Mesendoderm (in vitro differentiated cells): ENCODE data around the gene EFCAB13.
A peak's percentile ranks its signal among the peaks of the same experiment; 100 is the strongest.

Experiments used
- DNase-seq: peaks from one replicate; pipeline ENCODE4 v3.0.0; 2013
- H2AK5ac ChIP-seq: 2 replicates; pipeline ENCODE4 v1.6.1; 2013; ENCODE audit warnings: low read length, inconsistent platforms
- H2BK120ac ChIP-seq: 2 replicates; pipeline ENCODE4 v1.6.1; 2013; ENCODE audit warnings: low read depth, mild to moderate bottlenecking, low read length, moderate library complexity, mixed read lengths
- H2BK15ac ChIP-seq: replicated peaks from 2 replicates; pipeline ENCODE4 v1.6.1; 2013; ENCODE audit warnings: low read depth, mild to moderate bottlenecking, moderate library complexity
- H2BK5ac ChIP-seq: 2 replicates; pipeline ENCODE4 v1.6.1; 2013; ENCODE audit warnings: low read length, inconsistent platforms
- H3K18ac ChIP-seq: 2 replicates; pipeline ENCODE4 v1.6.1; 2013; ENCODE audit warnings: mild to moderate bottlenecking, low read length, mixed read lengths
- H3K23ac ChIP-seq: one replicate; pipeline ENCODE4 v1.6.1; 2013; ENCODE audit warnings: low read length
- H3K27ac ChIP-seq: 2 replicates; pipeline ENCODE4 v1.5.1; 2013; ENCODE audit warnings: low read depth, mild to moderate bottlenecking, inconsistent platforms, low read length, moderate library complexity
- H3K27me3 ChIP-seq: 2 replicates; pipeline ENCODE4 v1.6.1; 2013; ENCODE audit warnings: low read length, control low read depth, mild to moderate bottlenecking, inconsistent platforms; ENCODE audit not compliant: insufficient read depth, poor library complexity
- H3K36me3 ChIP-seq: 2 replicates; pipeline ENCODE4 v1.6.1; 2013; ENCODE audit warnings: low read length, inconsistent platforms; ENCODE audit not compliant: control insufficient read depth, insufficient read depth
- H3K4ac ChIP-seq: one replicate; pipeline ENCODE4 v1.6.1; 2013; ENCODE audit warnings: low read depth, mild to moderate bottlenecking, low read length, moderate library complexity
- H3K4me1 ChIP-seq: 2 replicates; pipeline ENCODE4 v1.6.1; 2013; ENCODE audit warnings: low read depth, low read length, inconsistent platforms; ENCODE audit not compliant: control insufficient read depth
- H3K4me2 ChIP-seq: 2 replicates; pipeline ENCODE4 v1.6.1; 2013; ENCODE audit warnings: low read length
- H3K4me3 ChIP-seq: 2 replicates; pipeline ENCODE4 v1.5.1; 2013; ENCODE audit warnings: mild to moderate bottlenecking, low read length
- H3K56ac ChIP-seq: one replicate; pipeline ENCODE4 v1.6.1; 2013; ENCODE audit warnings: low read length
- H3K79me1 ChIP-seq: 2 replicates; pipeline ENCODE4 v1.6.1; 2013; ENCODE audit warnings: low read length, inconsistent platforms
- H3K79me2 ChIP-seq: 2 replicates; pipeline ENCODE4 v1.6.1; 2013; ENCODE audit warnings: mild to moderate bottlenecking, low read length; ENCODE audit not compliant: control insufficient read depth, insufficient read depth
- H3K9ac ChIP-seq: 2 replicates; pipeline ENCODE4 v1.6.1; 2013; ENCODE audit warnings: low read length, inconsistent platforms
- H4K5ac ChIP-seq: one replicate; pipeline ENCODE4 v1.6.1; 2013; ENCODE audit warnings: low read length
- H4K8ac ChIP-seq: one replicate; pipeline ENCODE4 v1.6.1; 2013; ENCODE audit warnings: low read depth, mild to moderate bottlenecking, control low read depth, low read length, moderate library complexity
- whole genome bisulfite sequencing: extraction: QIAGEN DNeasy Blood & Tissue Kit; methylation state at CpG from one replicate; pipeline ENCODE4 v1.1.7; 2013; ENCODE audit warnings: low lambda C conversion rate, missing lambda C conversion rate; ENCODE audit not compliant: insufficient coverage; ENCODE audit errors: extremely low coverage; 5-methylcytosine and 5-hydroxymethylcytosine counted together

EFCAB13 gene

GRCh38 chr17:47289302-47289701 is 34.5 kb upstream of the EFCAB13 start:
- H3K27ac ChIP-seq = no peak overlapping the region
- no peaks in the 10 kb centered on the region for H3K79me2 ChIP-seq
- DNase-seq = no peak
- no peak overlapping the region for H2BK120ac ChIP-seq
- no peak overlapping the region for H2BK15ac ChIP-seq
- H3K4me1 ChIP-seq = no peaks in the 10 kb centered on the region
- H4K8ac ChIP-seq = no peak overlapping the region
- H3K23ac ChIP-seq = no peak overlapping the region
- H3K4me2 ChIP-seq = no peak overlapping the region
- no peak overlapping the region for H3K4ac ChIP-seq
- H3K56ac ChIP-seq = no peak overlapping the region
- H3K79me1 ChIP-seq = no peaks in the 10 kb centered on the region
- no peak overlapping the region for H4K5ac ChIP-seq
- no peak overlapping the region for H3K4me3 ChIP-seq
- no peak overlapping the region for H2AK5ac ChIP-seq
- no peaks in the 10 kb centered on the region for H3K27me3 ChIP-seq
- no peak overlapping the region for H3K9ac ChIP-seq
- H3K36me3 ChIP-seq = no peaks in the 10 kb centered on the region
- WGBS = no CpG with 5 or more reads among the region's 1 CpG
- no peak overlapping the region for H3K18ac ChIP-seq
- no peak overlapping the region for H2BK5ac ChIP-seq

- no peak overlapping the region for H2BK15ac ChIP-seq
- peak; percentile 22 for DNase-seq
- no peak overlapping the region for H3K27ac ChIP-seq
- no peak overlapping the region for H3K56ac ChIP-seq
- whole genome bisulfite sequencing = no CpG with 5 or more reads among the region's 5 CpGs
- no peaks in the 10 kb centered on the region for H3K36me3 ChIP-seq
- H3K4me3 ChIP-seq = no peak overlapping the region
- no peaks in the 10 kb centered on the region for H3K79me2 ChIP-seq
- H3K23ac ChIP-seq = no peak overlapping the region
- H3K4ac ChIP-seq = no peak overlapping the region
- H3K27me3 ChIP-seq = no peaks in the 10 kb centered on the region
- no peak overlapping the region for H2BK120ac ChIP-seq
- H3K79me1 ChIP-seq = no peaks in the 10 kb centered on the region
- no peaks in the 10 kb centered on the region for H3K4me1 ChIP-seq
- no peak overlapping the region for H4K5ac ChIP-seq
- no peak overlapping the region for H2BK5ac ChIP-seq
- no peak overlapping the region for H3K4me2 ChIP-seq
- no peak overlapping the region for H3K9ac ChIP-seq
- no peak overlapping the region for H3K18ac ChIP-seq
- no peak overlapping the region for H2AK5ac ChIP-seq
- H4K8ac ChIP-seq = no peak overlapping the region
These were observed 32.9 kb upstream of the EFCAB13 start for GRCh38 chr17:47290870-47291241.

DNA sequence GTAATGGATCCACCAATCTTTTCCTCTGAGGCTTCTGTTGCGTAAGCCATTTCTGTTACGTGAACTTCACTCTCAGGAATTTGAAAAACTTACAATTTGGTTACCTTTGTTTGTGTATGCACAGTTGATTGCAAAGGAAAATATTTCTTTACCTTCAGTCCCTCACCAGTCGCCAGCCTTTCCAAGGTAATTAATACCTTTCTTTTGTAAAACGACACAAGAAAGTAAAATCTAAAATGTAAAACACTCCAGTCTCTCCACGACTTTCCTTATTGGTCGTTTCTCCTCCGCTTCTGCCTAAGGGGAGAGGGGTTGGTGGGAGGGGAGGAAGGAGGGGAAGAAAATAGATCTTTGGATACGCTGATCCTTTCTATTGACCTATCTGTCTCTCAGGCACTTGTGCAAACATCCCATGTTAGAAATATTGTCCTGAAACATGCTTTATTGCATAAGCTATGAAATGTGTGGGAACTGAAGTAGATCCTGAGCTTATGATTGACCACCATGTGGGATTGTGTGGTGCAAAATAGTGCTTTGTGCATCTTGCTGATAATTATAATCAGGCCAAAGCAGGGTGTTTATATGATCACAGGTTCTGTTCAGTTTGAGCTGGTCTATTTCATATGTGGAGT is 32.4 kb upstream of the EFCAB13 start:
- no peak overlapping the region for H2BK15ac ChIP-seq
- no peaks in the 10 kb centered on the region for H3K79me1 ChIP-seq
- H3K56ac ChIP-seq = no peak overlapping the region
- no peak overlapping the region for H3K27ac ChIP-seq
- no peak overlapping the region for H4K8ac ChIP-seq
- H3K4me3 ChIP-seq = no peak overlapping the region
- no peak overlapping the region for H2AK5ac ChIP-seq
- H3K18ac ChIP-seq = no peak overlapping the region
- H2BK120ac ChIP-seq = no peak overlapping the region
- H3K36me3 ChIP-seq = no peaks in the 10 kb centered on the region
- no peaks in the 10 kb centered on the region for H3K27me3 ChIP-seq
- H3K4ac ChIP-seq = no peak overlapping the region
- H3K9ac ChIP-seq = no peak overlapping the region
- DNase-seq = no peak
- no peak overlapping the region for H3K23ac ChIP-seq
- no peak overlapping the region for H3K4me2 ChIP-seq
- H4K5ac ChIP-seq = no peak overlapping the region
- no peaks in the 10 kb centered on the region for H3K4me1 ChIP-seq
- no peak overlapping the region for H2BK5ac ChIP-seq
- no CpG with 5 or more reads among the region's 8 CpGs for WGBS
- no peaks in the 10 kb centered on the region for H3K79me2 ChIP-seq

DNA sequence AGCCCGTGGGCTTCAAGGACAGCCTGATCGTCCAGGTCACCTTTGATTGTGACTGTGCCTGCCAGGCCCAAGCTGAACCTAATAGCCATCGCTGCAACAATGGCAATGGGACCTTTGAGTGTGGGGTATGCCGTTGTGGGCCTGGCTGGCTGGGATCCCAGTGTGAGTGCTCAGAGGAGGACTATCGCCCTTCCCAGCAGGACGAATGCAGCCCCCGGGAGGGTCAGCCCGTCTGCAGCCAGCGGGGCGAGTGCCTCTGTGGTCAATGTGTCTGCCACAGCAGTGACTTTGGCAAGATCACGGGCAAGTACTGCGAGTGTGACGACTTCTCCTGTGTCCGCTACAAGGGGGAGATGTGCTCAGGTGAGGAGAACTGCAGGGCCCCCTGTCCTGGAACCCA is 31.5 kb upstream of the EFCAB13 start:
- Histone ChIP-seq H3K27ac (no peak overlapping the region), H3K79me1 (no peaks in the 10 kb centered on the region)

DNA sequence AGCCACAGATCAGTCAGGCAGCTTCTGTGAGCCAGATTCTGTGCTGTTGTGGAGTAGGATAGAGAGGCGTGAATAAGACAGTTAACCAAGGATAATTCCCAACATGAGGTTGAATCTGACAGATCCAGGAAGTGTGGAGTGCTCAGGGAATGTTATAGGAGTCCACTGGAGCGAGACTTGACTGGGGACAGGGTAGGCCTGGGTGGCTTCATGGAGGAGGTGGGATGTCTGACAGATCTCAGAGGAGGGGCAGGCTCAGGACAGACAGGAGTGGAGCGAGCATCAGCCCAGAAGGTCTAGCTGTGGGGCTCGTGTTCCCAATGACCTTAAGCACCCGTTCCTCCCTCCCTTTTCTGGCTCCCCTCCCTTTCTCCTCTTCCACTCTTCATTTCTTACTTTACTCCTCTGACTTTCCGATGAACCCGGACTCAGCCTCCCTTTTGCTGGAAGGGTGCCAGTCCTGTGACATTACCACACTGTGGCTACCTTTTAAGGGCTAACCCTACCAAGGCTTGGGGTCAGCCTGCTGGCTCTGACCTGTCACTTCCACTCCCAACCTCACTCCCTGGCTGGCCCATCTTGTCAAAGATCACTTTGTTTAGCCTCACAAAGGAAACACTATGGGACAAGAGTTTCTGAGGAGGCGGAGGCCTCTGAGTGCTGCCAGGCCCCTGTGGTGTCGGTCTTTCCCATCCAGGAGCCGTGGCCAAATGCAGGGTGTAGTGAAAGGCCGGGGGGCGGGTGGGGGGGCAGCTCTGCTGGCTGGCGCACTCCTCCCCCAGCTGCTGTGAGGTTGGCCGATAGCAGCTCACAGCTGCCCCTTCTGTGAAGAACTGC is 28.5 kb upstream of the EFCAB13 start:
- H3K4me3 ChIP-seq = no peak overlapping the region
- no peaks in the 10 kb centered on the region for H3K4me1 ChIP-seq
- no peak overlapping the region for H3K9ac ChIP-seq
- H3K27ac ChIP-seq = no peak overlapping the region
- no peaks in the 10 kb centered on the region for H3K36me3 ChIP-seq
- no peaks in the 10 kb centered on the region for H3K79me2 ChIP-seq
- no peak for DNase-seq
- H2BK120ac ChIP-seq = no peak overlapping the region
- H3K18ac ChIP-seq = no peak overlapping the region
- H3K27me3 ChIP-seq = no peaks in the 10 kb centered on the region
- H3K4me2 ChIP-seq = no peak overlapping the region
- H3K79me1 ChIP-seq = no peaks in the 10 kb centered on the region
- no peak overlapping the region for H3K23ac ChIP-seq
- H4K5ac ChIP-seq = no peak overlapping the region
- WGBS = no CpG with 5 or more reads among the region's 14 CpGs
- no peak overlapping the region for H4K8ac ChIP-seq
- no peak overlapping the region for H3K56ac ChIP-seq
- H3K4ac ChIP-seq = no peak overlapping the region
- H2BK15ac ChIP-seq = no peak overlapping the region
- H2BK5ac ChIP-seq = no peak overlapping the region
- H2AK5ac ChIP-seq = no peak overlapping the region

More for the DNA sequence above, 31.5 kb upstream of the EFCAB13 start:
- Histone ChIP-seq H3K18ac (no peak overlapping the region), H3K4me3 (no peak overlapping the region), H2BK120ac (no peak overlapping the region), H3K23ac (no peak overlapping the region), H3K56ac (no peak overlapping the region), H3K36me3 (no peaks in the 10 kb centered on the region), H4K5ac (no peak overlapping the region), H2BK5ac (no peak overlapping the region), H3K27me3 (no peaks in the 10 kb centered on the region), H4K8ac (no peak overlapping the region), H3K79me2 (no peaks in the 10 kb centered on the region), H3K4ac (no peak overlapping the region), H2BK15ac (no peak overlapping the region), H3K9ac (no peak overlapping the region), H3K4me1 (no peaks in the 10 kb centered on the region), H2AK5ac (no peak overlapping the region), H3K4me2 (no peak overlapping the region)
- no peak for DNase-seq
- no CpG with 5 or more reads among the region's 14 CpGs for WGBS
